HEK293 (cell line): ENCODE results near the gene SVIL.

Experiments used
- CTCF ChIA-PET: fragments of 350-600 bp; formaldehyde crosslinking; extraction: SDS; loops from one replicate; lab custom pipeline; 2021; ENCODE audit warnings: antibody characterized with exemption; lab: Yijun Ruan, JAX
- POLR2A ChIA-PET: fragments of 300-600 bp; formaldehyde crosslinking; extraction: SDS; loops from one replicate; lab custom pipeline; 2020; ENCODE audit warnings: antibody characterized with exemption, inconsistent platforms; lab: Yijun Ruan, JAX
- H3K27ac ChIP-seq: fragments of 200-500 bp; sonication (Bioruptor generic); 2 replicates; pipeline ENCODE4 v1.5.1; 2014; ENCODE audit warnings: low read depth, low read length, control low read depth, inconsistent platforms; ENCODE audit errors: extremely low read depth
- H3K36me3 ChIP-seq, 2 experiments: fragments of 200-500 bp in 1 of 2; sonication (Bioruptor generic) in 1 of 2; 1 replicate in 1 of 2; 2 replicates in 1 of 2; pipeline ENCODE4 v1.5.1; 2014 to 2017; ENCODE audit warnings: inconsistent platforms in 2 of 2, low read length in 2 of 2; ENCODE audit not compliant: control insufficient read depth in 2 of 2, insufficient read depth in 1 of 2
- H3K4me1 ChIP-seq: fragments of 200-500 bp; sonication (Bioruptor generic); 2 replicates; pipeline ENCODE4 v1.5.1; 2014; ENCODE audit warnings: mild to moderate bottlenecking, low read length, inconsistent platforms; ENCODE audit not compliant: control insufficient read depth, insufficient read depth
- H3K4me3 ChIP-seq: 2 replicates; pipeline ENCODE4 v1.5.1; 2011; ENCODE audit warnings: low read depth, mild to moderate bottlenecking, control low read depth, low read length, moderate library complexity
- H3K9me3 ChIP-seq: fragments of 200-500 bp; sonication (Bioruptor generic); 2 replicates; pipeline ENCODE4 v1.5.1; 2014; ENCODE audit warnings: low read depth, low read length, inconsistent platforms; ENCODE audit not compliant: control insufficient read depth, insufficient read depth
- IKZF3 ChIP-seq: fragments of 450-650 bp; IDR thresholded peaks from 2 replicates; pipeline ENCODE4 v1.5.0; 2018; ENCODE audit warnings: missing biosample characterization, mild to moderate bottlenecking, missing genetic modification characterization, moderate library complexity
- KLF16 ChIP-seq: fragments of 450-650 bp; formaldehyde crosslinking; IDR thresholded peaks from 2 replicates; pipeline ENCODE4 v1.5.1; 2017; ENCODE audit warnings: missing biosample characterization, missing genetic modification characterization
- KLF8 ChIP-seq: fragments of 450-650 bp; formaldehyde crosslinking; IDR thresholded peaks from 2 replicates; pipeline ENCODE4 v1.5.1; 2016; ENCODE audit warnings: missing biosample characterization, missing genetic modification characterization
- PRDM1 ChIP-seq: fragments of 450-650 bp; formaldehyde crosslinking; IDR thresholded peaks from 2 replicates; pipeline ENCODE4; 2016; ENCODE audit warnings: missing biosample characterization, missing genetic modification characterization
- SCRT2 ChIP-seq: fragments of 450-650 bp; formaldehyde crosslinking; IDR thresholded peaks from 2 replicates; pipeline ENCODE4 v1.5.1; 2016; ENCODE audit warnings: missing biosample characterization, missing genetic modification characterization
- SP7 ChIP-seq: fragments of 450-650 bp; formaldehyde crosslinking; IDR thresholded peaks from 2 replicates; pipeline ENCODE4 v1.5.1; 2016; ENCODE audit warnings: missing biosample characterization, missing genetic modification characterization
- YY2 ChIP-seq: fragments of 450-650 bp; formaldehyde crosslinking; IDR thresholded peaks from 2 replicates; pipeline ENCODE4 v1.5.1; 2016; ENCODE audit warnings: missing biosample characterization, missing genetic modification characterization
- ZBTB1 ChIP-seq: fragments of 450-650 bp; formaldehyde crosslinking; IDR thresholded peaks from 2 replicates; pipeline ENCODE4 v1.5.1; 2016; ENCODE audit warnings: missing biosample characterization, missing genetic modification characterization
- ZEB2 ChIP-seq: fragments of 450-650 bp; formaldehyde crosslinking; IDR thresholded peaks from 2 replicates; pipeline ENCODE4 v1.5.1; 2016; ENCODE audit warnings: missing biosample characterization, missing genetic modification characterization
- ZFP37 ChIP-seq: fragments of 450-650 bp; formaldehyde crosslinking; IDR thresholded peaks from 2 replicates; pipeline ENCODE4 v1.5.1; 2016; ENCODE audit warnings: missing biosample characterization, missing genetic modification characterization
- ZNF140 ChIP-seq: fragments of 450-650 bp; formaldehyde crosslinking; IDR thresholded peaks from 2 replicates; pipeline ENCODE4 v1.5.1; 2016; ENCODE audit warnings: missing biosample characterization, missing genetic modification characterization
- ZNF155 ChIP-seq: fragments of 450-650 bp; formaldehyde crosslinking; IDR thresholded peaks from 2 replicates; pipeline ENCODE4 v1.5.1; 2016; ENCODE audit warnings: missing biosample characterization, missing genetic modification characterization
- ZNF16 ChIP-seq: fragments of 450-650 bp; formaldehyde crosslinking; IDR thresholded peaks from 2 replicates; pipeline ENCODE4 v1.5.1; 2016; ENCODE audit warnings: low read depth, missing biosample characterization, missing genetic modification characterization
- ZNF174 ChIP-seq: fragments of 450-650 bp; formaldehyde crosslinking; IDR thresholded peaks from 2 replicates; pipeline ENCODE4 v1.5.0; 2017; ENCODE audit warnings: missing biosample characterization, mild to moderate bottlenecking, missing genetic modification characterization
- ZNF202 ChIP-seq: fragments of 450-650 bp; formaldehyde crosslinking; IDR thresholded peaks from 2 replicates; pipeline ENCODE4 v1.5.1; 2016; ENCODE audit warnings: missing biosample characterization, missing genetic modification characterization, borderline replicate concordance
- ZNF23 ChIP-seq: fragments of 450-650 bp; formaldehyde crosslinking; IDR thresholded peaks from 2 replicates; pipeline ENCODE4 v1.5.1; 2016; ENCODE audit warnings: missing biosample characterization, missing genetic modification characterization, borderline replicate concordance
- ZNF280D ChIP-seq: fragments of 450-650 bp; formaldehyde crosslinking; IDR thresholded peaks from 2 replicates; pipeline ENCODE4 v1.5.1; 2016; ENCODE audit warnings: missing biosample characterization, missing genetic modification characterization
- ZNF302 ChIP-seq: fragments of 450-650 bp; formaldehyde crosslinking; IDR thresholded peaks from 2 replicates; pipeline ENCODE4 v1.5.1; 2016; ENCODE audit warnings: missing biosample characterization, missing genetic modification characterization, low read depth
- ZNF324 ChIP-seq: fragments of 450-650 bp; formaldehyde crosslinking; IDR thresholded peaks from 2 replicates; pipeline ENCODE4 v1.5.1; 2016; ENCODE audit warnings: missing biosample characterization, missing genetic modification characterization
- ZNF350 ChIP-seq: fragments of 450-650 bp; formaldehyde crosslinking; IDR thresholded peaks from 2 replicates; pipeline ENCODE4 v1.5.0; 2017; ENCODE audit warnings: missing biosample characterization, mild to moderate bottlenecking, missing genetic modification characterization
- ZNF362 ChIP-seq: fragments of 450-650 bp; formaldehyde crosslinking; IDR thresholded peaks from 2 replicates; pipeline ENCODE4 v1.5.1; 2016; ENCODE audit warnings: missing biosample characterization, missing genetic modification characterization
- ZNF521 ChIP-seq: fragments of 450-650 bp; formaldehyde crosslinking; IDR thresholded peaks from 2 replicates; pipeline ENCODE4 v1.5.1; 2017; ENCODE audit warnings: missing biosample characterization, mild to moderate bottlenecking, missing genetic modification characterization
- ZNF548 ChIP-seq: fragments of 450-650 bp; formaldehyde crosslinking; IDR thresholded peaks from 2 replicates; pipeline ENCODE4 v1.5.1; 2016; ENCODE audit warnings: missing biosample characterization, missing genetic modification characterization
- ZNF626 ChIP-seq: fragments of 450-650 bp; sonication (Bioruptor Pico); formaldehyde crosslinking; IDR thresholded peaks from 2 replicates; pipeline ENCODE4 v1.5.1; 2018; ENCODE audit warnings: missing biosample characterization, missing genetic modification characterization, inconsistent platforms
- ZNF792 ChIP-seq: fragments of 450-650 bp; formaldehyde crosslinking; IDR thresholded peaks from 2 replicates; pipeline ENCODE4 v1.5.1; 2016; ENCODE audit warnings: missing biosample characterization, missing genetic modification characterization
- ZSCAN4 ChIP-seq: fragments of 450-650 bp; formaldehyde crosslinking; IDR thresholded peaks from 2 replicates; pipeline ENCODE4 v1.5.1; 2017; ENCODE audit warnings: missing biosample characterization, missing genetic modification characterization
- ZXDB ChIP-seq: fragments of 450-650 bp; formaldehyde crosslinking; IDR thresholded peaks from 2 replicates; pipeline ENCODE4 v1.5.1; 2016; ENCODE audit warnings: missing biosample characterization, missing genetic modification characterization

The SVIL gene

GRCh38 chr10:29555746-29556481 is 78.9 kb downstream of the SVIL start:
- H3K4me3 ChIP-seq, result no peak overlapping the region
- no peaks in the 10 kb centered on the region for H3K9me3 ChIP-seq
- CTCF ChIA-PET, result interaction anchor here (0.6 to 4.5 kb wide), 2 partner anchors 21 to 332 kb away, joined by 3 to 17 read pairs; no protein-coding TSS in a partner anchor
- H3K4me1 ChIP-seq, result peaks cover 6% of the 10 kb centered on the region; the same call in 1 of the 2 replicates
- TF ChIP-seq ZNF202 (tag by site-specific recombination) (no peak), ZNF174 (tag by site-specific recombination) (no peak), IKZF3 (tag by site-specific recombination) (no peak), ZNF521 (tag by site-specific recombination) (no peak), PRDM1 (tag by site-specific recombination) (0 out of 2 replicates have a peak, but pooled peaks have one; percentile 17), ZNF324 (tag by site-specific recombination) (no peak), SP7 (tag by site-specific recombination) (no peak), KLF8 (tag by site-specific recombination) (no peak)
- TF ChIP-seq, all 188 proteins: peak for 1
- Histone ChIP-seq H3K36me3 (peaks cover 14 to 18% of the 10 kb centered on the region in 2 experiments), H3K27ac (no peak overlapping the region)
- POLR2A ChIA-PET, result no interaction called here

GRCh38 chr10:29555091-29555745 is 79.6 kb downstream of the SVIL start:
- Histone ChIP-seq H3K27ac (no peak overlapping the region), H3K4me3 (no peak overlapping the region), H3K9me3 (no peaks in the 10 kb centered on the region), H3K4me1 (peaks cover 4% of the 10 kb centered on the region; the same call in 1 of the 2 replicates), H3K36me3 (peaks cover 14 to 25% of the 10 kb centered on the region in 2 experiments)
- ChIA-PET POLR2A (no interaction called here), CTCF (interaction anchor here (0.8 to 4.5 kb wide), 2 partner anchors 20 to 36 kb away, joined by 5 to 17 read pairs; no protein-coding TSS in a partner anchor)
- TF ChIP-seq ZFP37 (tag by site-specific recombination) (no peak), ZNF792 (no peak), ZSCAN4 (tag by site-specific recombination) (no peak), ZNF362 (tag by site-specific recombination) (no peak), YY2 (tag by site-specific recombination) (no peak), ZEB2 (tag by site-specific recombination) (no peak)

GRCh38 chr10:29554660-29555059 is 80.1 kb downstream of the SVIL start:
- CTCF ChIA-PET, result interaction anchor here (0.8 to 4.5 kb wide), 3 partner anchors 19 to 41 kb away, joined by 3 to 17 read pairs (median 5); no protein-coding TSS in a partner anchor
- TF ChIP-seq ZXDB (tag by site-specific recombination) (no peak), ZNF155 (no peak), KLF16 (no peak), ZNF302 (no peak), ZNF140 (no peak), SCRT2 (tag by site-specific recombination) (no peak), ZNF350 (tag by site-specific recombination) (no peak), ZNF16 (no peak), ZBTB1 (no peak), ZNF626 (tag by site-specific recombination) (no peak), ZNF548 (tag by site-specific recombination) (no peak), ZNF280D (no peak), ZNF23 (tag by site-specific recombination) (no peak)

More at GRCh38 chr10:29554660-29555059, 80.1 kb downstream of the SVIL start:
- H3K36me3 ChIP-seq, result peaks cover 14 to 28% of the 10 kb centered on the region in 2 experiments
- POLR2A ChIA-PET, result no interaction called here
- no peaks in the 10 kb centered on the region for H3K9me3 ChIP-seq
- no peak overlapping the region for H3K4me3 ChIP-seq
- H3K4me1 ChIP-seq, result no peaks in the 10 kb centered on the region
- H3K27ac ChIP-seq, result no peak overlapping the region
